HEK293T (cell line): ENCODE measurements around the gene B2M.

ENCODE experiments used
- CTCF ChIA-PET: fragments of 350-600 bp; formaldehyde crosslinking; extraction: SDS; loops from one replicate; lab custom pipeline; 2021; ENCODE audit warnings: antibody characterized with exemption, inconsistent platforms; lab: Yijun Ruan, JAX
- POLR2A ChIA-PET: fragments of 350-600 bp; formaldehyde crosslinking; extraction: SDS; loops from one replicate; lab custom pipeline; 2020; ENCODE audit warnings: antibody characterized with exemption, inconsistent platforms; lab: Yijun Ruan, JAX
- DNase-seq: peaks from one replicate; pipeline ENCODE4 v3.0.0; 2012; ENCODE audit warnings: mixed read lengths; ENCODE audit errors: extremely low spot score
- ARNT ChIP-seq: fragments of 450-650 bp; IDR thresholded peaks from 2 replicates; pipeline ENCODE4 v1.6.1; 2017; ENCODE audit warnings: mild to moderate bottlenecking
- BHLHE40 ChIP-seq: fragments of 450-650 bp; IDR thresholded peaks from 2 replicates; pipeline ENCODE4 v1.6.1; 2016; ENCODE audit warnings: mild to moderate bottlenecking, moderate library complexity, borderline replicate concordance
- CTBP1 ChIP-seq: fragments of 450-650 bp; IDR thresholded peaks from 2 replicates; pipeline ENCODE4 v1.6.1; 2016; ENCODE audit warnings: borderline replicate concordance
- ELF4 ChIP-seq: fragments of 450-650 bp; IDR thresholded peaks from 2 replicates; pipeline ENCODE4 v1.6.1; 2017; ENCODE audit warnings: antibody characterized with exemption
- FOXA1 ChIP-seq: fragments of 450-650 bp; IDR thresholded peaks from 2 replicates; pipeline ENCODE4 v1.6.1; 2016; ENCODE audit warnings: mild to moderate bottlenecking
- FOXK2 ChIP-seq: fragments of 450-650 bp; IDR thresholded peaks from 2 replicates; pipeline ENCODE4 v1.6.1; 2016; ENCODE audit warnings: mild to moderate bottlenecking
- FOXM1 ChIP-seq: fragments of 450-650 bp; IDR thresholded peaks from 2 replicates; pipeline ENCODE4 v1.6.1; 2017; ENCODE audit warnings: mild to moderate bottlenecking, borderline replicate concordance
- HDGF ChIP-seq: fragments of 450-650 bp; IDR thresholded peaks from 2 replicates; pipeline ENCODE4 v1.6.1; 2017; ENCODE audit warnings: antibody characterized with exemption, borderline replicate concordance
- L3MBTL2 ChIP-seq: fragments of 450-650 bp; conservative IDR thresholded peaks from 2 replicates; pipeline ENCODE4 v1.6.1; 2016; ENCODE audit warnings: mild to moderate bottlenecking
- LEF1 ChIP-seq: fragments of 450-650 bp; IDR thresholded peaks from 2 replicates; pipeline ENCODE4 v1.6.1; 2017; ENCODE audit warnings: mild to moderate bottlenecking, borderline replicate concordance
- NFRKB ChIP-seq: fragments of 450-650 bp; IDR thresholded peaks from 2 replicates; pipeline ENCODE4 v1.6.1; 2016; ENCODE audit warnings: mild to moderate bottlenecking, moderate library complexity
- PKNOX1 ChIP-seq: fragments of 450-650 bp; IDR thresholded peaks from 2 replicates; pipeline ENCODE4 v1.6.1; 2016
- SP1 ChIP-seq: fragments of 450-650 bp; IDR thresholded peaks from 2 replicates; pipeline ENCODE4 v1.6.1; 2017
- SUZ12 ChIP-seq: fragments of 450-650 bp; IDR thresholded peaks from 2 replicates; pipeline ENCODE4 v1.6.1; 2016; ENCODE audit warnings: mild to moderate bottlenecking
- TARDBP ChIP-seq: fragments of 450-650 bp; IDR thresholded peaks from 2 replicates; pipeline ENCODE4 v1.6.1; 2016
- ZNF384 ChIP-seq: fragments of 450-650 bp; IDR thresholded peaks from 2 replicates; pipeline ENCODE4 v1.6.1; 2016

B2M gene

GRCh38 chr15:44710236-44711095 lies 851 bp upstream of the B2M start:
- POLR2A ChIA-PET = interaction anchor here (0.7 to 6.0 kb wide), 9 partner anchors 11 to 80 kb away, joined by 3 to 75 read pairs (median 3); partner anchors contain the start of genes SPG11 and TRIM69
- CTCF ChIA-PET = interaction anchor here (0.5 to 1.0 kb wide), 3 partner anchors 26 to 235 kb away, joined by 3 to 5 read pairs (median 3); partner anchors contain the start of genes SPG11 and TRIM69
- no peak for DNase-seq
- TF ChIP-seq BHLHE40 = no peak
- no peak for TF ChIP-seq L3MBTL2
- no peak for TF ChIP-seq LEF1
- no peak for TF ChIP-seq TARDBP
- no peak for TF ChIP-seq FOXM1
- no peak for TF ChIP-seq ELF4
- TF ChIP-seq ZNF384 = no peak
- no peak for TF ChIP-seq PKNOX1
- no peak for TF ChIP-seq CTBP1
- TF ChIP-seq SUZ12 = no peak
- TF ChIP-seq ARNT = no peak
- no peak for TF ChIP-seq HDGF
- TF ChIP-seq FOXK2 = no peak
- TF ChIP-seq FOXA1 = no peak
- no peak for TF ChIP-seq SP1
- TF ChIP-seq NFRKB = no peak

- ChIA-PET POLR2A (interaction anchor here (0.6 to 6.0 kb wide), 10 partner anchors 14 to 58 kb away, joined by 3 to 75 read pairs (median 4); partner anchors contain the start of genes SPG11 and TRIM69), CTCF (interaction anchor here (0.7 kb wide), 1 partner anchor 79 kb away, joined by 3 read pairs; no protein-coding TSS in a partner anchor)
- no peak for TF ChIP-seq CTBP1
- TF ChIP-seq L3MBTL2 = peak; percentile 52; the same call in 1 of the 2 replicates
- DNase-seq = peak; percentile 16
These were observed 527 bp downstream of the B2M start for GRCh38 chr15:44711743-44712345.

- ChIA-PET POLR2A (interaction anchor here (0.6 to 6.0 kb wide), 8 partner anchors 15 to 68 kb away, joined by 3 to 75 read pairs (median 5); partner anchors contain the start of genes SPG11 and TRIM69), CTCF (interaction anchor here (0.7 to 2.7 kb wide), 2 partner anchors 25 to 79 kb away, joined by 3 to 18 read pairs; partner anchors contain the start of gene TRIM69)
- TF ChIP-seq ARNT (no peak), HDGF (no peak), FOXA1 (no peak), SUZ12 (no peak), TARDBP (no peak), PKNOX1 (no peak), NFRKB (no peak), ELF4 (no peak), BHLHE40 (no peak), ZNF384 (no peak), FOXK2 (no peak)
- DNase-seq = no peak
These were observed 1.2 kb downstream of the B2M start for GRCh38 chr15:44712346-44713005.

GRCh38 chr15:44713006-44713966 lies 2.0 kb downstream of the B2M start:
- POLR2A ChIA-PET = interaction anchor here (0.6 to 6.0 kb wide), 4 partner anchors 14 to 68 kb away, joined by 3 to 75 read pairs (median 35); partner anchors contain the start of genes SPG11 and TRIM69
- DNase-seq = peak; percentile 10
- TF ChIP-seq ZNF384 (no peak), SP1 (no peak), SUZ12 (no peak), NFRKB (no peak), L3MBTL2 (no peak), PKNOX1 (no peak), FOXK2 (no peak), LEF1 (no peak), CTBP1 (no peak), FOXA1 (no peak), TARDBP (no peak), ELF4 (no peak), HDGF (no peak), ARNT (no peak), BHLHE40 (no peak), FOXM1 (no peak)
- CTCF ChIA-PET = interaction anchor here (0.6 to 2.7 kb wide), 6 partner anchors 8 to 33 kb away, joined by 3 to 18 read pairs (median 3); partner anchors contain the start of gene TRIM69
